A673 (cell line): ENCODE results near the gene MTCH2. TPM values are rescaled to one million over a fixed set of nuclear protein-coding genes. Genes with fewer than 3 reads are reported as not detected.
A peak's percentile ranks its signal among the peaks of the same experiment; 100 is the strongest.

Source experiments
- BruUV-seq: library from RNA; stranded (reverse); fragments of 400-500 nt; replicated peaks from 2 replicates; lab custom pipeline; 2021; lab: Mats Ljungman, UMichigan
- CTCF ChIA-PET: fragments of 300-600 bp; sonication (Branson Sonifier 250); formaldehyde crosslinking; loops from one replicate; lab custom pipeline; 2022; ENCODE audit warnings: antibody characterized with exemption; lab: Charles Lee
- POLR2A ChIA-PET: fragments of 300-600 bp; sonication (Branson Sonifier 250); formaldehyde crosslinking; loops from one replicate; lab custom pipeline; 2022; ENCODE audit warnings: antibody characterized with exemption; ENCODE audit not compliant: low non-redundant PET; lab: Charles Lee
- DNase-seq: peaks from one replicate; pipeline ENCODE4 v3.0.0-alpha.2; 2015; ENCODE audit warnings: low spot score
- H3K27ac ChIP-seq: fragments of 200-600 bp; sonication (generic); 2 replicates; pipeline ENCODE4 v1.5.1; 2016; ENCODE audit warnings: mixed run types, low read depth, mild to moderate bottlenecking, mixed read lengths, antibody characterized with exemption, low read length; ENCODE audit not compliant: poor library complexity, severe bottlenecking
- H3K27me3 ChIP-seq: fragments of 200-600 bp; sonication (generic); replicated peaks from 2 replicates; pipeline ENCODE4 v1.6.1; 2017; ENCODE audit warnings: mixed run types, low read depth, mild to moderate bottlenecking, mixed read lengths, antibody characterized with exemption, low read length; ENCODE audit not compliant: insufficient read depth, poor library complexity
- H3K36me3 ChIP-seq: fragments of 200-600 bp; sonication (generic); 2 replicates; pipeline ENCODE4 v1.6.1; 2016; ENCODE audit warnings: mixed run types, mild to moderate bottlenecking, mixed read lengths, antibody characterized with exemption, low read length; ENCODE audit not compliant: insufficient read depth, poor library complexity, severe bottlenecking
- H3K4me1 ChIP-seq: fragments of 200-600 bp; sonication (generic); 2 replicates; pipeline ENCODE4 v1.6.1; 2017; ENCODE audit warnings: mixed run types, mild to moderate bottlenecking, mixed read lengths, antibody characterized with exemption, low read length; ENCODE audit not compliant: insufficient read depth, poor library complexity, severe bottlenecking
- H3K4me3 ChIP-seq: fragments of 200-600 bp; sonication (generic); 2 replicates; pipeline ENCODE4 v1.5.1; 2016; ENCODE audit warnings: low read depth, mixed run types, mild to moderate bottlenecking, mixed read lengths, low read length; ENCODE audit not compliant: poor library complexity, severe bottlenecking
- H3K9me3 ChIP-seq: fragments of 200-600 bp; sonication (generic); 2 replicates; pipeline ENCODE4 v1.6.1; 2016; ENCODE audit warnings: mixed run types, low read depth, mild to moderate bottlenecking, mixed read lengths, antibody characterized with exemption, low read length; ENCODE audit not compliant: poor library complexity, severe bottlenecking
- CTCF ChIP-seq: fragments of 300-800, 200-600 bp; sonication (generic); conservative IDR thresholded peaks from 2 replicates; pipeline ENCODE4 v1.5.1; 2017; ENCODE audit warnings: low read depth, mild to moderate bottlenecking, antibody characterized with exemption, low read length, moderate library complexity, mixed read lengths
- EZH2 ChIP-seq: fragments of 200-600 bp; sonication (generic); IDR thresholded peaks from 2 replicates; pipeline ENCODE4 v1.6.1; 2017; ENCODE audit warnings: borderline replicate concordance, low read depth, mild to moderate bottlenecking, mixed read lengths, antibody characterized with exemption, low read length; ENCODE audit not compliant: poor library complexity, severe bottlenecking
- intact Hi-C: fragments of 100-400 bp; cut with micrococcal nuclease; formaldehyde crosslinking; loops from one replicate; pipeline ENCODE4 v1.10.0; 2022; ENCODE audit not compliant: unreplicated experiment
- total RNA-seq: library from RNA; stranded (reverse); gene quantifications from 2 replicates; pipeline ENCODE4 v1.2.3, GENCODE V29; 2021

MTCH2 gene
- total RNA-seq, 1 experiment from 2014 or later, result 382 TPM

- peaks cover 12% of the 10 kb centered on the region for H3K4me1 ChIP-seq
- intact Hi-C loops, result loop anchor here (10.0 kb wide), 1 partner anchor 61 kb away; the partner anchor contains the start of gene MTCH2
- peaks cover 49% of the 10 kb centered on the region for H3K36me3 ChIP-seq
- no peaks in the 10 kb centered on the region for H3K9me3 ChIP-seq
- POLR2A ChIA-PET, result no interaction called here
- CTCF ChIA-PET, result no interaction called here
- no TSS peak for BruUV-seq
- no peak overlapping the region for H3K27ac ChIP-seq
- no peak overlapping the region for H3K4me3 ChIP-seq
- TF ChIP-seq CTCF (no peak), EZH2 (no peak)
- H3K27me3 ChIP-seq, result no peaks in the 10 kb centered on the region
- DNase-seq, result no peak
Observed at GRCh38 chr11:47583844-47584243, 58.5 kb downstream of the MTCH2 start.

GRCh38 chr11:47578524-47579494 is 63.5 kb downstream of the MTCH2 start, which contains the start of the genes KBTBD4 and NDUFS3:
Gene KBTBD4, minus strand, starts transcription at chr11:47578970. Its CDS starts 19 bp downstream, at chr11:47578951.
Gene NDUFS3, plus strand, starts transcription at chr11:47579074. Its CDS starts 18 bp downstream, at chr11:47579092.
- ChIA-PET CTCF (no interaction called here), POLR2A (interaction anchor here (0.6 kb wide), 1 partner anchor 59 kb away, joined by 4 read pairs; no protein-coding TSS in a partner anchor)
- no peak for TF ChIP-seq EZH2
- TF ChIP-seq CTCF, result no peak
- H3K9me3 ChIP-seq, result no peaks in the 10 kb centered on the region
- H3K36me3 ChIP-seq, result peaks cover 70% of the 10 kb centered on the region
- H3K4me3 ChIP-seq, result peak within 1 kb of the TSS; percentile 69
- H3K4me1 ChIP-seq, result peaks cover 25% of the 10 kb centered on the region
- no peaks in the 10 kb centered on the region for H3K27me3 ChIP-seq
- TSS peak; percentile 74 for BruUV-seq
- intact Hi-C loops, result no loop called here
- peak; percentile 98 for DNase-seq
- peak within 1 kb of the TSS; percentile 89 for H3K27ac ChIP-seq

- CTCF ChIA-PET, result no interaction called here
- DNase-seq, result no peak
- no peak for TF ChIP-seq EZH2
- no peak for TF ChIP-seq CTCF
- no TSS peak for BruUV-seq
- Histone ChIP-seq H3K27ac (no peak overlapping the region), H3K36me3 (peaks cover 70% of the 10 kb centered on the region), H3K4me1 (peaks cover 25% of the 10 kb centered on the region), H3K4me3 (peak overlapping the region; percentile 69), H3K27me3 (no peaks in the 10 kb centered on the region), H3K9me3 (no peaks in the 10 kb centered on the region)
- intact Hi-C loops, result no loop called here
- POLR2A ChIA-PET, result interaction anchor here (0.6 to 0.7 kb wide), 2 partner anchors 71 to 101 kb away, joined by 3 to 6 read pairs; no protein-coding TSS in a partner anchor
Observed at GRCh38 chr11:47577460-47578041, 64.8 kb downstream of the MTCH2 start.
